ENCODE results near the gene NEDD4.

GRCh38 chr15:56036546-56037067 lies 43.2 kb upstream of the NEDD4 start:
- TF ChIP-seq CTCF (IDR thresholded peaks at IDR 0.05), result no peak
- TF ChIP-seq POLR2AphosphoS5 (IDR thresholded peaks at IDR 0.05), result no peak
